ACC112 (cell line): ENCODE measurements around the gene CARD19.

ENCODE experiments used
- H2AFZ ChIP-seq: fragments of 200-600 bp; sonication (generic); one replicate; pipeline ENCODE4 v1.6.0; 2017; ENCODE audit warnings: antibody characterized with exemption, low read length; ENCODE audit not compliant: unreplicated experiment
- H3K27ac ChIP-seq: fragments of 200-600 bp; sonication (generic); 2 replicates; pipeline ENCODE4 v1.5.1; 2014; ENCODE audit warnings: low read depth, mild to moderate bottlenecking, antibody characterized with exemption, low read length, moderate library complexity
- H3K27me3 ChIP-seq: fragments of 200-600 bp; sonication (generic); 2 replicates; pipeline ENCODE4 v1.6.1; 2014; ENCODE audit warnings: mild to moderate bottlenecking, antibody characterized with exemption, low read length, moderate library complexity, mixed read lengths; ENCODE audit not compliant: insufficient read depth
- H3K36me3 ChIP-seq: fragments of 200-600 bp; sonication (generic); 2 replicates; pipeline ENCODE4 v1.6.1; 2016; ENCODE audit warnings: mild to moderate bottlenecking, antibody characterized with exemption, low read length, moderate library complexity, mixed read lengths; ENCODE audit not compliant: insufficient read depth
- H3K4me1 ChIP-seq: fragments of 200-600 bp; sonication (generic); one replicate; pipeline ENCODE4 v1.6.1; 2016; ENCODE audit warnings: low read length, mixed read lengths; ENCODE audit not compliant: insufficient read depth, unreplicated experiment, control insufficient read depth
- H3K4me3 ChIP-seq: fragments of 200-600 bp; sonication (generic); 2 replicates; pipeline ENCODE4 v1.5.1; 2014; ENCODE audit warnings: mild to moderate bottlenecking, low read depth, low read length
- H3K79me2 ChIP-seq: fragments of 200-600 bp; sonication (generic); one replicate; pipeline ENCODE4 v1.6.0; 2016; ENCODE audit warnings: low read length; ENCODE audit not compliant: control insufficient read depth, unreplicated experiment, insufficient read depth

CARD19 gene

DNA sequence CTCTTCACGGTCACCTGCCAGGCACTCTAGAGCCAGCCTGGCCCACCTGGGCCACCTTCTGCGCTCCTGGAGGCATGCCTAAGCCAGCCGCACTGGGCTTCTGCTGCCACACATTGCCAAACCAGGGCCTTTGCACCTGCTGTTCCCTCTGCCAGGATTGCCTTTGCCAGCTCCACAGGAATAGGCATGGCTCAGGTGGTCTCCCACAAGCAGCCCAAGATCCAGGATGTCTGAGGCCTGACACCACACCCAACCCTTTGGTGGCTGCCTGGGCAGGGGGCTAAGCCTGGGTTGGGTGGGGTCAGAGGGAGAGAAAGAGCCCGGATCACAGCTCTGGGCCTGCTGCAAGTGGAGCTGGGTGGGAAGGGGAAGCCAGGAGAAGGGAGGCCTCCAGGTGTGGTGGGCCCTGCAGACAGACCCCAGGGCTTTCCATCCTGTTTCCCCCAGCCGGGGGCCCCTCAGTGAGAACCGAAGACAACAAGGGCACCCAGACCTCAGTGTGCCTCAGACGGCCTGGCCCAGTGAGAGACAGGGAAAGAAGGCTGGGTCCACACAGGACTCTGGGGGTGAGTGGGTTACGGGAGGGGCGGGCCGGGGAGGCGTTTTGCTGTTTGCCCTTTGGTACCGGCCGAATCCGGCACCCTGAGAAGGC is 38.2 kb upstream of the CARD19 start:
- Histone ChIP-seq H3K27ac (no peak overlapping the region), H3K27me3 (no peaks in the 10 kb centered on the region), H3K4me3 (no peak overlapping the region; the same call in 1 of the 2 replicates), H3K4me1 (peaks cover 16% of the 10 kb centered on the region), H3K79me2 (no peaks in the 10 kb centered on the region), H2AFZ (no peak overlapping the region), H3K36me3 (no peaks in the 10 kb centered on the region)

DNA sequence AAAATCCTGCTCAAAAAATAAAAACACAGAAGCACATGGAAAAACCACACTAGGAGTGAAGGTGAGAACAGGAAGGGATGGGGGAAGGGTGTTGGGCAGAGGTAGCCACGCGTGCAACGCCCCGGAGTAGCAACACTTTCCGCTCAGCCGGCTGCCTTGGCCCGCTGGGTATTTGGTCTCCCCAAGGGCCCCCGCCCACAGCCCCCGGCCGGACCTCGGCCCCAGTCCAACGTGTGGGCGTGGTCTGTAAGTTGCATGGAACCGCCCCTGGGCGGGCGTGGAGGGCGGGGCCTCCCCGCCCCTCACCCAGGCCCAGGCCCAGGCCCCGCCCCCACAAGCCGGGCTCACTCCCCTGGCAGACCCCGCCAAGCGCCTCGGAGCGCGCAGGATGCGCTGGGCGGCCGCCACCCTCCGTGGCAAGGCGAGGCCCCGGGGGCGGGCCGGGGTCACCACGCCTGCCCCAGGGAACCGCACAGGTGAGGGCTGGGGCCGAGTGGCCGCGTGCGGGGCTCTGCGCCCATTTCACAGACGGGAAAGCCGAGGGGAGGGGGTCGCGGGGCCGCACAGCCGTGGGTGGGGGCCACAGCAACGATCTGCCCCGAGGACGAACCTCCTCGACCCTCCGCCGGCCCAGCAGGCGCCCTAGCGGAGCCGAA is 37.5 kb upstream of the CARD19 start, which contains the start of gene SUSD3:
Gene SUSD3, plus strand, starts transcription at position 347 of the 656 bp plus-strand sequence. Its CDS starts 42 bp downstream, at position 389.
- H3K36me3 ChIP-seq = no peaks in the 10 kb centered on the region
- no peaks in the 10 kb centered on the region for H3K27me3 ChIP-seq
- H3K27ac ChIP-seq = no peak within 1 kb of the TSS
- peaks cover 16% of the 10 kb centered on the region for H3K4me1 ChIP-seq
- H3K4me3 ChIP-seq = peak within 1 kb of the TSS; percentile 75
- H3K79me2 ChIP-seq = no peaks in the 10 kb centered on the region
- peak within 1 kb of the TSS; percentile 53 for H2AFZ ChIP-seq

DNA sequence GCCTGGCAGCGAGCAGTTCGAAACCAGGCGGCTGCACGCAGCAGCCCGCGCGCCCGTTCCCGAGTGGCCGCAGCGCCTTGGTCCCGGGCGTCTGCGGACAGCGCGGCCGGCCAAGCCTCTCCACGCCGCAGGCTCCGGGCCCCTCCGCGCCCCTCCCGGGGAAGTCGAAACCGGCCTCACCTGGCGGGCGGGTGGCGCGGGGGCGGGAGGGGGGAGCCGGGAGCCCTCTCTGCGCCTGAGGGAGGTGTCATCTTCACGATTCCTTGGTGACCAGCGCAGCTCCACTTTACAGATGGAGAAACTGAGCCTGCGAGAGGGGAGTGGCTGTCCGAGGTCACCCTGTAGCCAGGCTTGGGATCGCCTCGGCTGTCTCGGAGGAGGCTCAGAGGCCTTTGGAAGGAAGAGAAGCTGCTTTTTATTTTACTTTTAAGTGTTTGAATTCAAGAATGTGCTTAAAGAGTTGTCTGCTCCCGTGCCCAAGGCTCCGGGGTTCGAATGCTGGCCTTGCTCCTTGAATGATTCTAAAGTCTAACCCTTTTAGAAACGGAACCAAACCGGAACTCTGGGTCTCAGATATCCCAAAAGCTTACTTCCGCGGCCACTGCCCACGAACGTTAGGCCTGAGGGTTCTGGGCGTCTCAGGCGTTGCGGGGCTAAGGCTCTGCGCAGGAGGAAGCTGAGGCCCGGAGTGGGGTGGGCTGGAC is 36.9 kb upstream of the CARD19 start:
- Histone ChIP-seq H3K4me1 (peaks cover 16% of the 10 kb centered on the region), H3K27ac (no peak overlapping the region), H3K79me2 (no peaks in the 10 kb centered on the region), H3K36me3 (no peaks in the 10 kb centered on the region), H3K27me3 (no peaks in the 10 kb centered on the region), H2AFZ (peak overlapping the region; percentile 53), H3K4me3 (peak overlapping the region; percentile 75)

DNA sequence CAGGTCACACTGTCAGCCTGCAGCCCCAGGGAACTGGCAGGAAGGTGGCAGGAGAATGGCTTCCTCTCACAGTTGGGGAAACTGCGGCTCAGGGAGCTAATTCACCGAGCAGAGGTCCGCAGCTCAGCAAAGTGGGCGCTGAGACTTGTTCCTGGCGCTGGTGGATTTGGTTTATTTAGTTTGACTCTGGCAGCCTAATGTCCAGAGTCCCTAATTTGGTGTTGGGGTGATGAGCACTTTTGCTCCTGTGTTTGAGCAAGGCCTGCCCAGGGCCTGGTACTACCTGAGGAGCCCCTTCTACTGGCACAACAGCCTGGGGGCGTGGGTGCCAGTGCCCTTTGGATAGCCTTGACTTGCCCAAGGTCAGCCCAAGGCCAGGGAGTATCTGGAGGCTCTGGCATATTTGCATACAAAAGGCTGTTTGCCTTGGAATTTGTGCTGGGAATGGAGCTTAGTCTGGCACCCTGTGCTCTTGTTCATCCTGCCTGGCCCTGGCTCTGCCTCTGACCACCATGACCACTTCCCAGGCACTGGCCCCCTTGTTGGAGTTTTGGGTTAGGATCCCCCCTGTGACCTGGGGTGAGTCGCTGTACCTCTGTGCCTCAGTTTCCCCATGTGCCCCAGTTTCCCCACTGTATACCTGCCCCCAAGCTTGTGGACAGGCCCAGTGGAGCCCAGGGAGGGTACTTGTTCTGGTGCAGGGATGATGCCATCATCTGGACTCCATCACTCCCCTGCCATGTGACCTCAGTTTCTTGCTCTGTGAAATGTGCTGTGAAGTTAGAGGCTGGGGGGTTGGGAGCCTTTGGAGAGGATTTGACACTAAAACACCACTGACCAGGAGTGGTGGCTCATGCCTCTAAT is 36.1 kb upstream of the CARD19 start:
- H3K4me3 ChIP-seq = no peak overlapping the region

DNA sequence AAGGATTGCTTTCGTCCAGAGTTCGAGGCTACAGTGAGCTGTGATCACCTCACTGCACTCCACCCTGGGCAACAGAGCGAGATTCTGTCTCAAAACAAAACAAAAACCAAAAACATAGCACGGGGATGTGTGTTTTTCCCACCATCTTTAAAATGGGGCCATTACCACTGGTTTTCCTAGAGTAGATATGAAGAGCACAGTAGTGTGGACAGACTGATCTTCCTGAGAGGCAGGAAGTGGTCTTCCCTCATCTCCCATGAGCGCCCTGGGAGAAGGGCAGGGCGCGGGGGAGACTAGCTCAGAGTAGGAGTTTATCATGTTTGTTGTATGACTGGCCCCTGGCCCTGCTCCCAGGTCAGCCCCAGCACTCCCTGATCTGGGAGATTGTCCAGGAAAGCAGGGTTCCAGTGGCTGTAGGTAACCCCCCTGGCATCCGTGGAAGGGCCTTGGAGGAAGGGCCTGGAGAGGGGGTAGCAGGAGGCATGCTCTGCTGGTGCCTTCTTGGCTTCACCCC is 35.2 kb upstream of the CARD19 start:
- Histone ChIP-seq H3K27ac (no peak overlapping the region), H3K36me3 (no peaks in the 10 kb centered on the region), H3K4me3 (no peak overlapping the region), H3K4me1 (peaks cover 16% of the 10 kb centered on the region), H2AFZ (peak overlapping the region; percentile 20), H3K27me3 (no peaks in the 10 kb centered on the region), H3K79me2 (no peaks in the 10 kb centered on the region)

More for the DNA sequence above, 36.1 kb upstream of the CARD19 start:
- no peak overlapping the region for H3K27ac ChIP-seq
- H3K27me3 ChIP-seq = no peaks in the 10 kb centered on the region
- H3K79me2 ChIP-seq = no peaks in the 10 kb centered on the region
- H3K4me1 ChIP-seq = peaks cover 16% of the 10 kb centered on the region
- H2AFZ ChIP-seq = no peak overlapping the region
- no peaks in the 10 kb centered on the region for H3K36me3 ChIP-seq

DNA sequence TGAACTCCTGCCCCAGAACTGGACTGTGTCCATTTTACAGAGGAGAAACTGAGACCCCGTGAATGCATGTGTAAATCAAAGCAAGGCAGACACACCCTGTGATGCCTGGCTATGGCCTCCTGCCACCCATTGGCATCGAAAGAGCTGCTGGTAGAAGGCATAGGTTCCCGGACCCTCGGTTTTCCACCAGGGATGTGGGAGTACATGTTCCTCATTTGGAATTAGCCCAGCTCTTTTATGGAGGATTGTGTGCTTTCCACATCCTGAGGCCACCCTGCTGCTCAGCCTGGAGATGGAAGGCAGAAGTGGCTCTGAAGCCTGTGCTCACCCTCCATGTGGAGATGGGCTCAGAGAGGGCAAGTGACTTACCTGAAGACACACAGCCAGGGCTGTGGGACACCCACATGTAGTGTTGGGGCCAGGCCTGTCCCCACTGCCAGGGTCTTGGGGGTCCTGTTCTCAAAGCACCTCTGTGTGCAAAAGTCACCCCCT is 34.7 kb upstream of the CARD19 start:
- Histone ChIP-seq H3K27me3 (no peaks in the 10 kb centered on the region), H2AFZ (peak overlapping the region; percentile 20), H3K79me2 (no peaks in the 10 kb centered on the region), H3K4me3 (no peak overlapping the region), H3K4me1 (peaks cover 16% of the 10 kb centered on the region), H3K27ac (no peak overlapping the region), H3K36me3 (no peaks in the 10 kb centered on the region)

DNA sequence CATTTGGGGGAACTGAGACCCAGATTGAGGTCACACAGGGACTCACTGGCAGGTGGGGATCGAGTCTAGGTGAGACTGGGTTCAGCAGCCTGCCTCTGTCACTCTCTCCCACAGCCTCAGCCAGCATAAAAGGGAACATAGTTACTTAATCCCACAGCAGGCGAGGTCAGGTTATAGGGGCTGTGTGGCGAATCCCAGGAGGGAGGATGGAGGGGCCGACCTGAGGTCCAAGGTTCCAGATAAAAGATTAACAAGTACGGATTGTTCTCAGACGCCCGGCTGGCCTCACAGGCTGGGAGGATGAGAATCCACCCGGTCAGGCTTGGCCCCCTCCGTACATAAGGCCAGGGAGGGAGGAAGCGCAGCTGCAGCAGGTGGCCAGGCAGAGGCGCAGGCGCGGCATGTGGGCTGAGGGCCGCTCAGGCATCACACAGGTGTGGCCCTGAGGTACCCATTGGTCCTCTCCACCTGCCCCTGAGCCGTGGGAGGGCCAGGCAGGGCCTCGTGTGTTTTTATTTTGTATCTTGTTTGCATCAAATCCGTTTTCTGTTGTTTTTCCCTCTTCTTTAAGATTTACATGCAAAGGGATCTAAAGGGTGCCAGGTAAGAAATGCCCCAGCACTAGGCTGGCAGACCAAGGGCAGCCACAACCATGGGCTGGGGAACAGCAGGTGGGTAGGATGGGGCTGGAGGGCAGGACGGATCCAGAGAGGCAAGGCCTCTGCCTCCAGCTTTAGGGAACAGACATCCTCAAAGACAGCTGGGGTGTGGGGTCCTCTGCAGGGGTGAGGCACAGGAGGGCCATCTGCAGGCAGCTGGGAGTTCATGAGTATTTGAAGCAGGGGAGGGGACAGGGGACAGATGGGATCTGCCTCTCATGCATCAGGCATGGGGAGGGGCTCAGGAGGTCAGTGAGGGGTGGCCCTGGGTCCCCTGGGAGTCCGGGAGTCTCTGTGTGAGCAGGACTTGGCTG is 33.9 kb upstream of the CARD19 start:
- Histone ChIP-seq H3K36me3 (no peaks in the 10 kb centered on the region), H3K27ac (no peak overlapping the region), H3K4me1 (peaks cover 16% of the 10 kb centered on the region), H3K27me3 (no peaks in the 10 kb centered on the region), H2AFZ (no peak overlapping the region), H3K79me2 (no peaks in the 10 kb centered on the region), H3K4me3 (no peak overlapping the region)

DNA sequence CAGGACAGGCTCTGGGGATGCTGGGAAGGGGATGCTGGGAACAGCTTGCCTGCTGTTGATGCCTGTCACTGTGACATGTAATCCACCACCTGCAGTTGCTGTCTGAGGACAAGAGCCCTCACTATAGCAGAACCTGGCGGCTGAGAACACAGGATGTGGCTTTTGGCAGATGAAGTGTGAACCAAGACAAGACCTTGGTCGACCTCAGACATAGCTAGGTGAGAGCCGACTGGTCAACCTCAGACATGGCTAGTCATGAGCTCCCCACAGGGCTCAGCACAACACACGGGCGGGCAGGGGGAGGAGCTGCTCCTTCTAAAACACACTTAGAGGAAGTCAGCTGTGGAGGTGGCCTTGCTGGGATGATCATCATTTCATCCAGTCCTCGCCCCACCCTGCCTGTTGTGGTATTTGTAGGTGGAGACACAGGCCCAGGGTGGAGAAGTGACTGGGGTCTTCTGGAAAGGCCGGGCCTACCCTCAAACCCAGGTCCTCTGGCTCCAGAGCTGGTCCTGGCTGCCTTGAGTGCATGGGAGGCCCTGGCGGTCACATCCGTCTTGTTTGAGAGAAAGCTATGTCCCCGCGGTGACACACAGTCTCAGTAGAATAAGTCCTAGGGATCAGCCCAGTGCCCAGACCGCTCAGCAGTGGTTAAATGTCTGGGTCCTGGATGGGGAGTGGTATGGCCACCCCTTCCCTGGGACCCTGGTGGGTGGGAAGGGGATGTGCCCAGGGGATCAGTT is 31.5 kb upstream of the CARD19 start:
- no peak overlapping the region for H3K4me3 ChIP-seq
- no peaks in the 10 kb centered on the region for H3K79me2 ChIP-seq
- peaks cover 16% of the 10 kb centered on the region for H3K4me1 ChIP-seq
- H3K36me3 ChIP-seq = no peaks in the 10 kb centered on the region
- no peaks in the 10 kb centered on the region for H3K27me3 ChIP-seq
- no peak overlapping the region for H3K27ac ChIP-seq
- H2AFZ ChIP-seq = no peak overlapping the region

DNA sequence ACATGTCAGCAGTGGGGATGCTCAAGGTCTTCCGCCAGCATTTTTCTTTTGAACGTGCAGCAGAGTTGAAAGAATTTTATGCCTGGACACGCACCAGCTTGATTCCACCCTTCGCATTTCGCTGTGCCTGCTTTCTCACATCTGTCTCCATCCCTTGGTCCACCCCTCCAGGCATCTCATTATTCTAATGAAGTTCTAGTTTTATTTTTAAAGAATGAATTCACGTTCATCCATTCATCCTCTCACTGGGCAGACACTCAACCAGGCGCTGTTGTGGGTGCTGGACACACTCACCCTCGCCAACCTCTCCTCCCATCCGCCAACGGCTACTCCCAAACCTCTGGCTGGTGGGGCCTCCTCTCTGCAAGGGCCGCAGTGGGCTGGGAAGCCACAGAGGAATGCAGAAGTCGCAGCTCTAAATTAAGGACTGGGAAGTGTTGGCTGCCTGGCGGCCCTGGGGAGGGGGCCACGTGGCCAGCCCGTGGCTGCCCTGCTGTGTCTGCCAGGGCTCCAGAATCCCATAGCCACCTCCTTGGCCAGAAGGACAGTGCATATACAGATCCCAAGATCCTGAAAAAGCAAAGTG is 30.8 kb upstream of the CARD19 start:
- Histone ChIP-seq H3K79me2 (no peaks in the 10 kb centered on the region), H3K4me3 (no peak overlapping the region), H2AFZ (no peak overlapping the region), H3K27ac (no peak overlapping the region), H3K4me1 (peaks cover 13% of the 10 kb centered on the region), H3K36me3 (no peaks in the 10 kb centered on the region), H3K27me3 (no peaks in the 10 kb centered on the region)
